Tibial artery (tissue), 4 donors: Measurements from ENCODE around the gene KLK5.

ENCODE experiments used
- DNase-seq, 2 donors: peaks; one replicate each; pipeline ENCODE4 v3.0.0-alpha.2; 2019
- H3K27ac ChIP-seq, 2 donors: fragments of 200-600 bp; sonication (generic) in 1 of 2; 1 replicate in 1 of 2; 2 replicates in 1 of 2; pipeline ENCODE4 v1.5.1; 2018 to 2019; ENCODE audit warnings: mild to moderate bottlenecking in 1 of 2
- H3K27me3 ChIP-seq, 2 donors: fragments of 200-600 bp; sonication (generic) in 1 of 2; one replicate each; pipeline versions ENCODE4 v1.5.1 to v1.6.0; 2016 to 2019
- H3K36me3 ChIP-seq, 3 donors: fragments of 200-600 bp; sonication (generic) in 2 of 3; one replicate each; pipeline ENCODE4 v1.5.1; 2016 to 2019; ENCODE audit warnings: mild to moderate bottlenecking in 2 of 3
- H3K4me1 ChIP-seq, 4 donors: fragments of 200-600 bp; sonication (generic) in 2 of 4; 1 replicate in 3 of 4; 2 replicates in 1 of 4; pipeline ENCODE4 v1.5.1; 2016 to 2019
- H3K4me3 ChIP-seq, 2 donors: fragments of 200-600 bp; sonication (generic) in 1 of 2; 1 replicate in 1 of 2; 2 replicates in 1 of 2; pipeline ENCODE4 v1.5.1; 2018 to 2019; ENCODE audit warnings: mild to moderate bottlenecking in 2 of 2
- H3K9me3 ChIP-seq, 3 donors: fragments of 200-600 bp; sonication (generic) in 1 of 3; one replicate each; pipeline ENCODE4 v1.5.1; 2016 to 2019
- intact Hi-C: fragments of 100-400 bp; cut with DNase I; formaldehyde crosslinking; loops from one replicate; pipeline ENCODE4 v1.15.0; 2023; ENCODE audit warnings: low total_unique reads
- TF ChIP-seq, protein P1 (sequence below), 2 experiments: fragments of 200-600 bp in 1 of 2; fragments of 450-650 bp in 1 of 2; IDR thresholded peaks; one replicate each; pipeline ENCODE4 v1.5.1; 2017 to 2019; ENCODE audit warnings: antibody characterized with exemption in 2 of 2, mild to moderate bottlenecking in 1 of 2, moderate library complexity in 1 of 2

KLK5 gene

DNA sequence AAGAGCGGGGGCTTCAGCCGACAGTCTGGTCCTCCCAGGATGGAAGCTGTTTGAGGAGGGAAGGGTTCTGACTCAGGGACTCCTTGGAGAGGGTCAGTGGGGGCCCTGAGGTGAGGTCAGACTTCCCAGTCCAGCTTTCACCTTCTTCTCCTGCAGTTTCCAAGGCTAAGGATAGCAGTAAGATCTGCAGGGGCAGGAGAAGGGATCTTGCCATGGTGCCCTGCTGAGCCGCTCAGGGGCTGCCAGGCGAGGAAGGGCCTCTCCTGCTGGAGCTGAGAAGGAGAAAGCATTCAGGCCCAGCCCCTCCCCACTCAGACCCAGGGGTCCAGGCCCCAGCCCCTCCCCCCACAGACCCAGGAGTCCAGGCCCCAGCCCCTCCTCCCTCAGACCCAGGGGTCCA lies 29.3 kb upstream of the KLK5 start:
- intact Hi-C loops: no loop called here
- no peaks in the 10 kb centered on the region for H3K4me1 ChIP-seq
- no peaks in the 10 kb centered on the region for H3K36me3 ChIP-seq
- no peak overlapping the region for H3K27ac ChIP-seq
- DNase-seq: no peak
- no peaks in the 10 kb centered on the region for H3K9me3 ChIP-seq
- H3K4me3 ChIP-seq: no peak overlapping the region
- TF ChIP-seq, protein P1, sequence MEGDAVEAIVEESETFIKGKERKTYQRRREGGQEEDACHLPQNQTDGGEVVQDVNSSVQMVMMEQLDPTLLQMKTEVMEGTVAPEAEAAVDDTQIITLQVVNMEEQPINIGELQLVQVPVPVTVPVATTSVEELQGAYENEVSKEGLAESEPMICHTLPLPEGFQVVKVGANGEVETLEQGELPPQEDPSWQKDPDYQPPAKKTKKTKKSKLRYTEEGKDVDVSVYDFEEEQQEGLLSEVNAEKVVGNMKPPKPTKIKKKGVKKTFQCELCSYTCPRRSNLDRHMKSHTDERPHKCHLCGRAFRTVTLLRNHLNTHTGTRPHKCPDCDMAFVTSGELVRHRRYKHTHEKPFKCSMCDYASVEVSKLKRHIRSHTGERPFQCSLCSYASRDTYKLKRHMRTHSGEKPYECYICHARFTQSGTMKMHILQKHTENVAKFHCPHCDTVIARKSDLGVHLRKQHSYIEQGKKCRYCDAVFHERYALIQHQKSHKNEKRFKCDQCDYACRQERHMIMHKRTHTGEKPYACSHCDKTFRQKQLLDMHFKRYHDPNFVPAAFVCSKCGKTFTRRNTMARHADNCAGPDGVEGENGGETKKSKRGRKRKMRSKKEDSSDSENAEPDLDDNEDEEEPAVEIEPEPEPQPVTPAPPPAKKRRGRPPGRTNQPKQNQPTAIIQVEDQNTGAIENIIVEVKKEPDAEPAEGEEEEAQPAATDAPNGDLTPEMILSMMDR (IDR thresholded peaks at IDR 0.05): no peak
- peaks cover 0 to 41% of the 10 kb centered on the region in 2 donors for H3K27me3 ChIP-seq

DNA sequence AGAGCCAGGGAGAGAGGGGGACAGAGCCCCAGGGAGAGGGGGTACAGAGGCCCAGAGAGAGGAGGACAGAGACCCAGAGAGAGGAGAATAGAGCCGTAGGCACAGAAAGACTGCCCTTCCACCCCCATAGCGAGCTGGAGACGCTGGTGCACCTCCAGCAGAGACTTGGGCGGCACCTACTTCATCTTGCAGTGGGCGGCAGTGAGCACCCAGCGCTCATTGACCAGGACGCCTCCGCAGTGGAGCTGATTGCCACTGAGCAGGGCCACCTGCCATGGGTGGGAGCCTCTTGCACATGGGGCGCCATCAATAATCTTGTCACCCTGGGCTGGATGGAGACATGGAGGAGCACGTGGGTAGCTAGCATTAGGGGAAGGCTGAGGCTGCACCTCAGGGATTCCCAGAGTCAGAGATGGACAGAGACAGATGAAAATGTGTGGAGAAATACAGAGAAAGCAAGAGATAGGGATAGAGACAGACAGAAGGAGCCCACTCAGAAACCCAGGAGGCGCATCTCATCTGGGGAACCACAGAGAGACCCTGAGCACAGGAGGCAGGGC lies 28.8 kb upstream of the KLK5 start:
- intact Hi-C loops: no loop called here
- Histone ChIP-seq H3K9me3 (no peaks in the 10 kb centered on the region), H3K27me3 (peaks cover 0 to 41% of the 10 kb centered on the region in 2 donors), H3K4me3 (no peak overlapping the region), H3K4me1 (no peaks in the 10 kb centered on the region), H3K27ac (no peak overlapping the region), H3K36me3 (no peaks in the 10 kb centered on the region)
- DNase-seq: no peak
- TF ChIP-seq, protein P1 (IDR thresholded peaks at IDR 0.05): no peak

DNA sequence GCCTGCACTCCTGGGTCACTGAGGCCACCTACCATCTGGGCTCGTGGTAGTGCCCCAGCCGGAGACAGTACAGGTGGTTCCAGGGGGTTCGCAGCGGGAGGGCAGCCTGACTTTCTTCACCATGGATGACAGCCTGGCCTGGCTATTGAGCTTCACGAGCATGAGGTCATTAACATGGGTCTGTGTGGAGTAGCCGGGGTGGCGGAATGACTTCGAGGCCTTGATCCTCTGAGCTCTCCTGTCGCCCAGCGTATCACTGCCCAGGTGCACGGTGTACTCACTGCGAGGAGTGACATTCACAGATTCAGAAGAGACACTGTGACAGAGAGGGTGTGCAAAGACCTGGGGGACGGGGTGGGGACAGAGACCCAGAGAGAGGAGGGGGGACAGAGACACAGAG lies 27.4 kb upstream of the KLK5 start:
- Histone ChIP-seq H3K9me3 (no peaks in the 10 kb centered on the region), H3K27ac (no peak overlapping the region)

DNA sequence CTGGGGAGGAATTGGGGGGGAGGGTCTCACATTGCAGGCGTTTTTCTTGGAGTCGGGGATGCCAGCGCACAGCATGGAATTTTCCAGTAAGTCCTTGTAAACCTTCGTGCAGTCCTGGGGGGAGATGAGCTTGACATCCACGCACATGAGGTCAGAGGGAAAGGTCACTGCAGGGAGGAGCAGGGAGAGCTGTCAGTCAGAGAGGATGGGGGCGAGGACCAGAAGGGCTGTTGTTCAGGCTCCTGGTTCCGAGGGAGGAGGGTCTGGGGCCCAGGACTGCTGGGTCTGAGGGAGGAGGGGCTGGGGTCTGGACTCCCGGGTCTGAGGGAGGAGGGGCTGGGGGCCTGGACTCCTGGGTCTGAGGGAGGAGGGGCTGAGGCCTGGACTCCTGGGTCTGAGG lies 26.9 kb upstream of the KLK5 start:
- intact Hi-C loops: no loop called here
- Histone ChIP-seq H3K36me3 (no peaks in the 10 kb centered on the region), H3K4me3 (no peak overlapping the region), H3K4me1 (no peaks in the 10 kb centered on the region), H3K27me3 (peaks cover 0 to 41% of the 10 kb centered on the region in 2 donors), H3K9me3 (no peaks in the 10 kb centered on the region), H3K27ac (no peak overlapping the region)
- no peak for DNase-seq
- TF ChIP-seq, protein P1 (IDR thresholded peaks at IDR 0.05): no peak

More for the DNA sequence above, 27.4 kb upstream of the KLK5 start:
- TF ChIP-seq, protein P1 (IDR thresholded peaks at IDR 0.05): no peak
- no peaks in the 10 kb centered on the region for H3K36me3 ChIP-seq
- H3K27me3 ChIP-seq: peaks cover 0 to 41% of the 10 kb centered on the region in 2 donors
- no peak for DNase-seq
- no peak overlapping the region for H3K4me3 ChIP-seq
- intact Hi-C loops: no loop called here
- no peaks in the 10 kb centered on the region for H3K4me1 ChIP-seq

DNA sequence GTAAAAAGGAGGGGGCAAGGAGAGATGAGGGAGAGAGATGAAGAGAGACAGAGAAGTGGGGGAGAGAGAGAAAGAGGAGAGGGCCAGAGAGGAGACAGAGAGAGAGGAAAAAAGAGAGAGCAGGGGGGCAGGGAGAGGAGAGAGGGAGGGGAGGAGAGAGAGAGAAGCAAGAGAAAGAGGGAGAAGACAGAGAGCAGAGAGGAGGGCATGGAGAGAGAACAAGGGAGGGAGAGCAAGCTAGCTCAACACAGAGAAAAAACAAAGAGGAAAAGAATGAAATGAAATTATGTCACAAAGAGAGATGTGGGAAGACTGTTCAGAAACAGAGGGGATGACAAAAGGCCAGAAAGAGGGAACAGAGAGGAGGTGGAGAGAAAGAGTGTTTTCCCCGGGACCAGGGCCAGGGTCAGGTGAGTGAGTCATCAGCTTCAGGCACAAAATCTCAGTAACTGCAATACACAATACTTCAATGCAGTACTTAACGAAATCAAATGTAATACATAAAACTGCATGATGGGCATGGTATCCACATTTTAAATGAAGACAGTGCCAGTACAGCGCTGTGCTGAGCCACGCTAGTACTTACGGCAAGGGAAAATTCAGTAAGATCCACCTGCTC lies 26.0 kb upstream of the KLK5 start:
- intact Hi-C loops: no loop called here
- no peak for DNase-seq
- TF ChIP-seq, protein P1 (IDR thresholded peaks at IDR 0.05): no peak
- H3K27ac ChIP-seq: no peak overlapping the region
- H3K36me3 ChIP-seq: no peaks in the 10 kb centered on the region
- no peaks in the 10 kb centered on the region for H3K4me1 ChIP-seq
- no peaks in the 10 kb centered on the region for H3K9me3 ChIP-seq
- H3K4me3 ChIP-seq: no peak overlapping the region
- H3K27me3 ChIP-seq: peaks cover 0 to 39% of the 10 kb centered on the region in 2 donors
